HEK293T (cell line): ENCODE measurements around the gene RNF111.

Experiments
- CTCF ChIA-PET: fragments of 350-600 bp; formaldehyde crosslinking; extraction: SDS; loops from one replicate; lab custom pipeline; 2021; ENCODE audit warnings: antibody characterized with exemption, inconsistent platforms; lab: Yijun Ruan, JAX
- POLR2A ChIA-PET: fragments of 350-600 bp; formaldehyde crosslinking; extraction: SDS; loops from one replicate; lab custom pipeline; 2020; ENCODE audit warnings: antibody characterized with exemption, inconsistent platforms; lab: Yijun Ruan, JAX
- DNase-seq: peaks from one replicate; pipeline ENCODE4 v3.0.0; 2012; ENCODE audit warnings: mixed read lengths; ENCODE audit errors: extremely low spot score
- ARNT ChIP-seq: fragments of 450-650 bp; IDR thresholded peaks from 2 replicates; pipeline ENCODE4 v1.6.1; 2017; ENCODE audit warnings: mild to moderate bottlenecking
- BHLHE40 ChIP-seq: fragments of 450-650 bp; IDR thresholded peaks from 2 replicates; pipeline ENCODE4 v1.6.1; 2016; ENCODE audit warnings: mild to moderate bottlenecking, moderate library complexity, borderline replicate concordance
- CTBP1 ChIP-seq: fragments of 450-650 bp; IDR thresholded peaks from 2 replicates; pipeline ENCODE4 v1.6.1; 2016; ENCODE audit warnings: borderline replicate concordance
- ELF4 ChIP-seq: fragments of 450-650 bp; IDR thresholded peaks from 2 replicates; pipeline ENCODE4 v1.6.1; 2017; ENCODE audit warnings: antibody characterized with exemption
- FOXA1 ChIP-seq: fragments of 450-650 bp; IDR thresholded peaks from 2 replicates; pipeline ENCODE4 v1.6.1; 2016; ENCODE audit warnings: mild to moderate bottlenecking
- FOXK2 ChIP-seq: fragments of 450-650 bp; IDR thresholded peaks from 2 replicates; pipeline ENCODE4 v1.6.1; 2016; ENCODE audit warnings: mild to moderate bottlenecking
- FOXM1 ChIP-seq: fragments of 450-650 bp; IDR thresholded peaks from 2 replicates; pipeline ENCODE4 v1.6.1; 2017; ENCODE audit warnings: mild to moderate bottlenecking, borderline replicate concordance
- HDGF ChIP-seq: fragments of 450-650 bp; IDR thresholded peaks from 2 replicates; pipeline ENCODE4 v1.6.1; 2017; ENCODE audit warnings: antibody characterized with exemption, borderline replicate concordance
- L3MBTL2 ChIP-seq: fragments of 450-650 bp; conservative IDR thresholded peaks from 2 replicates; pipeline ENCODE4 v1.6.1; 2016; ENCODE audit warnings: mild to moderate bottlenecking
- LEF1 ChIP-seq: fragments of 450-650 bp; IDR thresholded peaks from 2 replicates; pipeline ENCODE4 v1.6.1; 2017; ENCODE audit warnings: mild to moderate bottlenecking, borderline replicate concordance
- NFRKB ChIP-seq: fragments of 450-650 bp; IDR thresholded peaks from 2 replicates; pipeline ENCODE4 v1.6.1; 2016; ENCODE audit warnings: mild to moderate bottlenecking, moderate library complexity
- SP1 ChIP-seq: fragments of 450-650 bp; IDR thresholded peaks from 2 replicates; pipeline ENCODE4 v1.6.1; 2017
- SUZ12 ChIP-seq: fragments of 450-650 bp; IDR thresholded peaks from 2 replicates; pipeline ENCODE4 v1.6.1; 2016; ENCODE audit warnings: mild to moderate bottlenecking
- TARDBP ChIP-seq: fragments of 450-650 bp; IDR thresholded peaks from 2 replicates; pipeline ENCODE4 v1.6.1; 2016
- ZNF384 ChIP-seq: fragments of 450-650 bp; IDR thresholded peaks from 2 replicates; pipeline ENCODE4 v1.6.1; 2016
- TF ChIP-seq, protein P1 (sequence below): fragments of 450-650 bp; IDR thresholded peaks from 2 replicates; pipeline ENCODE4 v1.6.1; 2016

RNF111 gene

DNA sequence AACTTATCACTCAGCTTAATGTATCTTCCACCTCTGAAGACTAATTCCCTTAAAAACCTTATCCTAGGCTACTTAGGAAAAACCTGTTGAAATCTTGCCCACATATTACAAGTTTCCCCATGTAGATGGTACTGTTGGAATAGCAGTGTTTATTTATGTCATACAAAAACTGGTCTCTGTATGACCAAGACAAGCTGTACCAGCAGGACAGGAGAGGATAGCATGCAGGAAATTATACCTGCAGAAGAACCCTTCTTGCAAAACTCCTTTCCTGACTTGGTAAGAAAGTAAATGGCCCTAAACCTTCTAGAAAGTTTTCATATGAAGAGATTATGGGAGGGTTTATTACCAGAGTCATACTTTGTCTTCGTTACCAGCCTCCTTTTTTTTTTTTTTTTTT, 25.3 kb upstream of the RNF111 start:
- POLR2A ChIA-PET: no interaction called here
- CTCF ChIA-PET: no interaction called here
- DNase-seq: no peak
- no peak for TF ChIP-seq FOXM1
- no peak for TF ChIP-seq FOXK2
- TF ChIP-seq HDGF: no peak
- TF ChIP-seq NFRKB: no peak
- TF ChIP-seq FOXA1: no peak
- TF ChIP-seq, protein P1, sequence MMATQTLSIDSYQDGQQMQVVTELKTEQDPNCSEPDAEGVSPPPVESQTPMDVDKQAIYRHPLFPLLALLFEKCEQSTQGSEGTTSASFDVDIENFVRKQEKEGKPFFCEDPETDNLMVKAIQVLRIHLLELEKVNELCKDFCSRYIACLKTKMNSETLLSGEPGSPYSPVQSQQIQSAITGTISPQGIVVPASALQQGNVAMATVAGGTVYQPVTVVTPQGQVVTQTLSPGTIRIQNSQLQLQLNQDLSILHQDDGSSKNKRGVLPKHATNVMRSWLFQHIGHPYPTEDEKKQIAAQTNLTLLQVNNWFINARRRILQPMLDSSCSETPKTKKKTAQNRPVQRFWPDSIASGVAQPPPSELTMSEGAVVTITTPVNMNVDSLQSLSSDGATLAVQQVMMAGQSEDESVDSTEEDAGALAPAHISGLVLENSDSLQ: no peak
- no peak for TF ChIP-seq BHLHE40
- TF ChIP-seq L3MBTL2: no peak

DNA sequence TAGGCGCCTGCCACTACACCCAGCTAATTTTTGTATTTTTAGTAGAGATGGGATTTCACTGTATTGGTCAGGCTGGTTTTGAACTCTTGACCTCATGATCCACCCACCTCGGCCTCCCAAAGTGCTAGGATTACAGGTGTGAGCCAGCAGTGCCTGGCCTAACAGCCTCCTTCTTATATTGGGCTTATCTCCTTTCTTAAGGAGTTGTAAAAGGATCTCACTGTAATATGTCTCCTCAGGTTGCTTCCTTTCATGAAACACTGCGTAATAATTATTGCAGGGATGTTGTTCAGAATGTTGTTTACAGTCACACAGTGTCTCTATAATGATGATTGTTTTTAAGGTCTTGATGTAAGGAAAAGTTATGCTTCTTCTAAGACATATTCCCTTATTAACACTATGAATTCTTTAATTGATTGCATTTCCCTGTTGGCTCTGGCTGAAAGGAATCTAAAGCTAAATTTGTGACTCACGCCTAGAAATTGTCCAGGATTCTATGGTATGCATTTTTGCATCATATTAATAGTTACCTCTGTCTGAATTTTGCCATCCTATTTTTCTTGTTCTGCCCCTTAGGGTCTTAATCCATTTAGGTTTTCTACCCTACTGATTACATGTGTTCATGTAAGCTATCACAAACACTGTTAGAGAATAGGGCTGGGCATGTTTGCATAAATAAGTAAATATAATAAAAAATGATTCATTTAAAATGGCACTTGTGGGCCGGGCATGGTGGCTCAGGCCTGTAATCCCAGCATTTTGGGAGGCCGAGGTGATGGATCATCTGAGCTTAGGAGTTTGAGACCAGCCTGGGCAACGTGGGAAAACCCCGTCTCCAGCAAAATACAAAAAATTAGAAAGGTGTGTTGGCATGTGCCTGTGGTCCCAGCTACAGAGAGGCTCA, 24.5 kb upstream of the RNF111 start:
- TF ChIP-seq FOXA1 (no peak), TARDBP (no peak), SUZ12 (no peak), SP1 (no peak), NFRKB (no peak), L3MBTL2 (no peak), HDGF (no peak), LEF1 (no peak)
- ChIA-PET CTCF (no interaction called here), POLR2A (no interaction called here)
- DNase-seq: no peak

DNA sequence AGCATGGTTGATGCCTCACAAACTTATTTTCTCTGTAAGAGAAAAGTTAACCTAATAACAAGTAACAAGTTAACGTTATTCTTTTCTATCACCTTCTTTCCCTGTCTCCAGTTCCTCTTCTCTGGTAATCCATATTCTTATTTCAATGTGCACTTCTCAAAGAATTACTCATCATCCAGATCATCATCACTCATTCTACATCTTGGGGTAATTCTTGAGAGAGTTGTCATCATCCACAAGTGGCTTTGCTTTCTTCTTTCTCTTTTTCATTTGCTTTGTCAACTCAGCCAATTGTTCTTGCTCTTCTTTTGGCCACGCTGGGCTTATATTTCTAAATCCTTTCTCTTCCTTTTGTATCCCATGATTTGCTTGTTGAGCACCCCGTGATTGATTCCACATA, 20.8 kb upstream of the RNF111 start:
- TF ChIP-seq FOXM1 (no peak), ZNF384 (no peak), ELF4 (no peak), TARDBP (no peak), SP1 (no peak), FOXK2 (no peak), FOXA1 (no peak), NFRKB (no peak), ARNT (no peak), HDGF (no peak)
- TF ChIP-seq, protein P1: no peak
- CTCF ChIA-PET: no interaction called here
- DNase-seq: no peak
- POLR2A ChIA-PET: no interaction called here

DNA sequence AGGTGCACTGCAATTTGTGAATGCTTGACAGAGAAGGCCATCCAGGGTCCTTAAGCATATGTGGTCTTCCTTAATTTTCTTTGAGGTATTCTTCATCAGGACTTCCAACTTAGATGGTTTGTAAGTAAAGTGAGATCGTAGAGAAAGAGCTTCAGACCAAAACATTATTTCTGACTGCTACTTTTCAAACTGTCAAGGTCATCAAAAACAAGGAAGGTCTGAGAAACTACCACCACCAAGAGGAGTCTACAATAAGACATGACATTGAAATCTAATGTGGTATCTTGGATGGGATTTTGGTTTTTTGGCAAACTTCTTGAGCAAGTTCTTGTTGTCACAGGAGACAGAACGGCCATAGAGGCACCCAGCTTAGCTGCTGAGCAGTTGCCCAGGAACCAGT, 20.0 kb upstream of the RNF111 start:
- POLR2A ChIA-PET: no interaction called here
- CTCF ChIA-PET: interaction anchor here (0.6 kb wide), 1 partner anchor 13 kb away, joined by 3 read pairs; no protein-coding TSS in a partner anchor
- TF ChIP-seq FOXK2: no peak
- TF ChIP-seq NFRKB: no peak
- no peak for TF ChIP-seq TARDBP
- no peak for TF ChIP-seq FOXA1
- no peak for TF ChIP-seq ELF4
- no peak for TF ChIP-seq SP1
- TF ChIP-seq, protein P1: no peak
- TF ChIP-seq HDGF: no peak
- no peak for TF ChIP-seq FOXM1
- DNase-seq: no peak

DNA sequence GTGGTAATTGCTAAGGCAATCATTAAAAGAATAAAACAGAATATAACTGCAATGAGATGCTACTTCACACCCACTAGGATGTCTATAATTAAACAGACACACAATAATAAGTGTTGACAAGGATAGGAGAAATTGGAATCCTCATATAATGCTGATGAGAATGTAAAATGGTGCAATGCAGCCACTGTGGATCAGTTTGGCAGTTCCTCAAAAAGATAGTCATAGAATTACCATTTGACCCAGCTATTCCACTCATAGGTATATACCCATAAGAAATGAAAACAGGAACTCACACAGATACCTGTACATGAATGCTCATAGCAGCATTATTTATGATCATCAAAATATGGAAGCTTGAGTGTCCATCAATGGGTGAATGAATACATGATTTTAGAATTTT, 9.6 kb upstream of the RNF111 start:
- no peak for DNase-seq
- CTCF ChIA-PET: interaction anchor here (0.6 kb wide), 1 partner anchor 26 kb away, joined by 3 read pairs; no protein-coding TSS in a partner anchor
- POLR2A ChIA-PET: no interaction called here
- no peak for TF ChIP-seq LEF1
- TF ChIP-seq L3MBTL2: no peak
- no peak for TF ChIP-seq SP1
- TF ChIP-seq FOXM1: no peak
- no peak for TF ChIP-seq ARNT
- no peak for TF ChIP-seq ELF4
- no peak for TF ChIP-seq NFRKB
- no peak for TF ChIP-seq HDGF
- no peak for TF ChIP-seq TARDBP
- TF ChIP-seq FOXK2: no peak
- no peak for TF ChIP-seq BHLHE40
- TF ChIP-seq FOXA1: no peak
- TF ChIP-seq CTBP1: no peak
- no peak for TF ChIP-seq ZNF384
- TF ChIP-seq, protein P1: no peak
- TF ChIP-seq SUZ12: no peak

DNA sequence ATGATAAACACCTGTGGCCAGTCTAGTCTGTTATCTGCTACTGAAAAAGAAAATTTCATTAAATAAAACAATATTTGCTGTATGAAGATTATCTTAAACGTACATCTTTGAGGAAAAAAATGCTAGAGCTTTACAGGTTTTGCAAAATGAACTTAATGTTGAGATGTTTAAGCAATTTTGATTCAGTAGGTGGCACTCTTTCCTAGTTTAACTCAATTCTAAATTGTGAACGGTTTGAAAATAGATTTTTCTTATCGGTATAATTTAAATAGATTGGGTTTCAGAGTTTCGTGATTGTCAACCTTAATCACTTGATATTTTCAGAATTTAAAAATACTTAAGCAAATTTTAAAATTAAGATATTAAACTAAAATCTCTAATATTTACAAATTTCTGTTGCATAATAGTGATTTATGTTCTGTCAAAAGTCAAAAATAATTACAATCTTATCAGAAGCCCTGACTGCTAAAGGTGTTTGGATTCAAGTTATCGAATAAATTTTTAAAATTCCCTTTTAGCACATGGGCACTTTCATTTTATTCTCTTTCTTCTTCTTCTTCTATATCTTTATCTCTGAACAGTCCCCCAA, 7.0 kb upstream of the RNF111 start:
- ChIA-PET CTCF (interaction anchor here (0.6 to 0.8 kb wide), 5 partner anchors 13 to 521 kb away, joined by 3 to 7 read pairs (median 3); no protein-coding TSS in a partner anchor), POLR2A (no interaction called here)
- TF ChIP-seq L3MBTL2 (no peak), FOXA1 (no peak), ELF4 (no peak), FOXK2 (no peak)
- TF ChIP-seq, protein P1: peak; percentile 23; the same call in 1 of the 2 replicates
- DNase-seq: no peak
